Muscle layer of colon (tissue), 2 donors: ENCODE data around the gene MYO10.
"Not testable (repeated sequence)": the region's sequence is repeated elsewhere in the genome, so short reads cannot be mapped to it uniquely, and the experiment has no call there.

Experiments used
- H3K27ac ChIP-seq: one replicate; pipeline ENCODE4 v1.7.0; 2013; ENCODE audit warnings: low read depth, mild to moderate bottlenecking, low read length, moderate library complexity
- H3K27me3 ChIP-seq, 2 donors: one replicate each; pipeline ENCODE4 v1.7.0; 2013; ENCODE audit warnings: low read length in 2 of 2, mild to moderate bottlenecking in 2 of 2; ENCODE audit not compliant: insufficient read depth in 2 of 2, control insufficient read depth in 1 of 2
- H3K36me3 ChIP-seq: one replicate; pipeline ENCODE4 v1.7.0; 2013; ENCODE audit warnings: mild to moderate bottlenecking, low read length; ENCODE audit not compliant: insufficient read depth
- H3K4me1 ChIP-seq: one replicate; pipeline ENCODE4 v1.7.0; 2013; ENCODE audit warnings: mild to moderate bottlenecking, low read length; ENCODE audit not compliant: insufficient read depth
- H3K4me3 ChIP-seq, 2 donors: one replicate each; pipeline ENCODE4 v1.7.0; 2013; ENCODE audit warnings: low read length in 2 of 2, low read depth in 1 of 2, mild to moderate bottlenecking in 1 of 2, moderate library complexity in 1 of 2
- H3K9ac ChIP-seq: one replicate; pipeline ENCODE4 v1.7.0; 2013; ENCODE audit warnings: low read length
- H3K9me3 ChIP-seq: one replicate; pipeline ENCODE4 v1.7.0; 2013; ENCODE audit warnings: mild to moderate bottlenecking, low read length
- donor health status: abdominal sarcoma.
- donor health status: Adenocarcinoma of cecum.

Gene MYO10

DNA sequence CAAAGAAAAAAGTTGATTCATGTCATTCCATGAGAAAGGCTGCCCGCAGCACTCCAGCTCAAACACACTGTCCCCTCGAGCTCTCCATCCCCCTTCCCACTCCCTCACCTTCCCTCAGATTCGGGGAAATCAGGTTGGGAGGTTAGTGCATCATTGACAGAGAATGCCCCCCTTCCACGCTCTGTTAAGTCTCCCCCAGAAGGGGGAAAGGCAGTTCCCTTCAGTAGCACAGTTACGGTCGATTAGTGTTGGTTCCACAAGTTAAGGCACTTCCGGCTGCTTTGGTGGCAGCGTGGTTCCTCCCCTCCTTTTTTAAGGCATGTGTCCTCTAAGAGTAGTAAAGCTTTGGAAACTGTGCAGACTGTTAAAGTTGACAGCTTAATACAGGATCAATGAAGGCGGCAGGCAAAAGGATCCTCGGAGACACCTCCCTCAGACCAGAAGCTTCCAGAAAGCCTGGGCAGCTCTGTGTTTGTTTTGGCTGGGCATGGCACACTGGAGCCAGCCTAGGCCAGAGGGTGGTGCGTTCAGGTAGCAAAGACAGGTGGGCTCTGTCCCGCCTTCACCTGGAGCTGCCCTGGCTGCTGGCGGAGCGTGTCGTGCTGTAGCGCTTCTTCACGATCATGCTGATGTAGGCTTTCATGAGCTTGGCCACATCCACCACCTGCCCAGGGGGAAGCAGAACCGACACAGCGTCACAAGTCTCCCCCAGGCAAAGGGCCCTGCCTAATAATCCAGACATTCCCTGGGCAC is 269.8 kb downstream of the MYO10 start:
- H3K9ac ChIP-seq: no peak overlapping the region
- no peaks in the 10 kb centered on the region for H3K4me1 ChIP-seq
- no peaks in the 10 kb centered on the region for H3K27me3 ChIP-seq
- H3K36me3 ChIP-seq: no peaks in the 10 kb centered on the region
- no peak overlapping the region for H3K4me3 ChIP-seq
- H3K9me3 ChIP-seq: no peaks in the 10 kb centered on the region
- H3K27ac ChIP-seq: no peak overlapping the region

DNA sequence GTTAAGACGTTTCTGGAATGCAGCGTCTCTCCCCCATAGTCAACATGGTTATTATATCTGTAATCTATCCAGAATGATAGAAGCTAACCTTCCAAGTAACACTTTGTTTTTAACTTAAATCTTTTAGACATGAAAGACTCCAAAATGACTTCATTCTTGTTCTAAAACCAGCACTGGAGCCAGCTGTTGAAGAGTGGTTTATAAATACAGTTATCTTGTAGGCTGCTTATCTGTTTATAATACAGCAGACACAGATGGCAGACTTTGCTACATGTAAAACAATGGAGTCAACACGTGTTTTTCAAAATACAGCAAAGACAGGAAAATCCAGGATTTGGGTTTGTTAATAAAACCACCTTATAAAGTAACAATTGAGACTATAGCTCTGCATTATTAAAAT is 270.5 kb downstream of the MYO10 start:
- no peaks in the 10 kb centered on the region for H3K36me3 ChIP-seq
- no peak overlapping the region for H3K27ac ChIP-seq
- no peaks in the 10 kb centered on the region for H3K27me3 ChIP-seq
- H3K9ac ChIP-seq: no peak overlapping the region
- no peaks in the 10 kb centered on the region for H3K9me3 ChIP-seq
- H3K4me3 ChIP-seq: no peak overlapping the region
- H3K4me1 ChIP-seq: no peaks in the 10 kb centered on the region

DNA sequence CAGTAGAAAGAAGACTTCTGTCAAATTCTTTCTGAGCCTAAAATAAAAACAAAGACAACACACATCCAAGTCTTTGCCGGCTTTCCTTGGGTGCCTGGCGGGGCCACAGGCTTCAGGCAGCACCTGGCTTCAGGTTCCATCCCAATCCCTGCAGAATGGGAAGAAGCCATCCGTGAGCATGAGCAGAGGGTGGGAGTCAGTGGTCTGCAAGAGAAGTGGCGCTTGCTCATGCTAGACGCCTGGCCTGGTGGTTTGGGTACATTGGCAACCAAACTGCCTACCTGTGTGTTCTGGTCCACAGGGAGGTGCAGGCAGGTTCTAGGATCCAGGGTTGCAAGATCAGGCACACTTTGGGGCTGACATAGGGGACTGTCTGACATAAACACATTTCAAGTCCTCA is 271.7 kb downstream of the MYO10 start:
- Histone ChIP-seq H3K4me1 (no peaks in the 10 kb centered on the region), H3K27ac (no peak overlapping the region), H3K27me3 (no peaks in the 10 kb centered on the region), H3K9ac (no peak overlapping the region), H3K36me3 (no peaks in the 10 kb centered on the region), H3K4me3 (no peak overlapping the region), H3K9me3 (no peaks in the 10 kb centered on the region)

DNA sequence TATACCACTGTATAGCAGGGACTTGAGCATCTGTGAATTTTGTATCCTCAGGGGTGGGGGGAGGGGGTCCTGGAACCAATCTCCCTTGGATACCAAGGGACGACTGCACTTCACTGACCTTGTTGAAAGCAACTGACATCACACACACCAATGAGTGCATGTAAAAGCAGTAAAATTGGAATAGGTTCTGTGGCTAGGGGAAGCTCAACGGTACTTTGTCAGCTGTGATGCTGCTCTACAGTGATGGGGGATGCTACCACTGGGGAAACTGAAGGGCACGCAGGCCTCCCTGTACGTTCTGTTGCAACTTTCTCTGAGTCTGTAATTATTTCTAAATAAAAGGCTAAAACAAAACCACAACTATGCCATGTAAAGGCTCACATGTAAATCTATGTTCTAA is 272.2 kb downstream of the MYO10 start:
- no peak overlapping the region for H3K27ac ChIP-seq
- H3K4me1 ChIP-seq: no peaks in the 10 kb centered on the region
- H3K36me3 ChIP-seq: no peaks in the 10 kb centered on the region
- no peaks in the 10 kb centered on the region for H3K9me3 ChIP-seq
- no peak overlapping the region for H3K9ac ChIP-seq
- H3K4me3 ChIP-seq: no peak overlapping the region
- H3K27me3 ChIP-seq: no peaks in the 10 kb centered on the region

DNA sequence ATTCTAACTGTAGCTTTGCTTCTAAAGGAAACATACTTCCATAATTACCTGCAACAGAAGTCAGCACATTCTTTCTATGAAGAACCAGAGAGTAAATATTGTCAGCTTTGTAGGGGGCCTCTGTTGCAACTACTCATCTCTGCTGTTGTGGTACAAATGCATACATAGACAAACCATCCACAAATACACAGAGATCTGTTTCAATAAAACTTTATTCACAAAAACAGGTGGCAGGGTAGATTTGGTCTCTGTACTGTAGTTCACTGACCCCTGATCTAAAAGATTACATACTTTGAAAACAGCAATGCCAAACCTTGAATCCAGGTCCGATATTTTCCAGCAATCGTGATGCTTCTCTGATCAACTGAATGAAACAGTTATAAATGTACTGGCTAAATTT is 274.4 kb downstream of the MYO10 start:
- Histone ChIP-seq H3K9me3 (no peaks in the 10 kb centered on the region), H3K36me3 (no peaks in the 10 kb centered on the region), H3K9ac (no peak overlapping the region), H3K4me1 (no peaks in the 10 kb centered on the region), H3K27me3 (no peaks in the 10 kb centered on the region), H3K4me3 (no peak overlapping the region), H3K27ac (no peak overlapping the region)

DNA sequence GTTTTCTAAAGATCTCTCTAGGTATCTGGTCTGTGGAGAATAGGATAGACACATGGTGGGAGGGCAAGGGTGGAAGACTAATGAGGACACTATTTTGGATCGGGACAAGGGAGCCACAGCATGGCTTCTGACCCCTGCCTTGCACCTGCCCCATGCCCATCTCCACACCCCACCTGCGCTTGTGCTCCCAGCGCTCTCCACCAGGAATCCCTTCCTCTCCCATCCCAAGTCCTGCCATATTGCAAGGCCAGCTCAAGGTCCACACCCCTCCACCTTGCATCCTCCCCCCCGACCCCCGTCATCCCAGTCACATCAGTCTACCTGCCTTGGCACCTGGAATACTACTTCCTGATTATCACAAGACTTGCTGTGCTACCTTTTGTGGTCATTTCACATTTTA is 275.1 kb downstream of the MYO10 start:
- H3K9ac ChIP-seq: no peak overlapping the region
- no peaks in the 10 kb centered on the region for H3K9me3 ChIP-seq
- H3K4me1 ChIP-seq: no peaks in the 10 kb centered on the region
- H3K27me3 ChIP-seq: no peaks in the 10 kb centered on the region
- H3K4me3 ChIP-seq: no peak overlapping the region
- H3K36me3 ChIP-seq: no peaks in the 10 kb centered on the region
- no peak overlapping the region for H3K27ac ChIP-seq

DNA sequence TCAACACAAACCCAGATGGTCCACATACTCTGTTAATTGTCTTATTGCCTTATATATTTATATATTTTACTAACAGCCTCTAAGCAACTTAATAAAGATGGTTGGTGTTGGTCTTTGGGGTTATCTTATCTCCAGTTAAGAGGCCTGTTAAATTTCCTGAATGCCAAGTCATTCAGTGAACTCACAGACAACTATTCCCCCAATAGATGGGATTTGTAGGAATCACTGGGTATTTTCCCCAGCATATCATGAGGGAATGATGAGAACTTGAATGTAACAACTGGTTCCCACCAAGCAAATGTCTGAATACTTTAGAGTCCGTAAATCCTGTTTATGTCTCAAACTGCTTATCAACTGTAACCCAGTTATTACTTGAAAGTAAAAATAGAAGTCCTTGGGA is 276.6 kb downstream of the MYO10 start:
- H3K27me3 ChIP-seq: no peaks in the 10 kb centered on the region
- H3K9me3 ChIP-seq: no peaks in the 10 kb centered on the region
- no peak overlapping the region for H3K27ac ChIP-seq
- H3K4me3 ChIP-seq: no peak overlapping the region
- no peaks in the 10 kb centered on the region for H3K4me1 ChIP-seq
- H3K9ac ChIP-seq: no peak overlapping the region
- H3K36me3 ChIP-seq: no peaks in the 10 kb centered on the region

DNA sequence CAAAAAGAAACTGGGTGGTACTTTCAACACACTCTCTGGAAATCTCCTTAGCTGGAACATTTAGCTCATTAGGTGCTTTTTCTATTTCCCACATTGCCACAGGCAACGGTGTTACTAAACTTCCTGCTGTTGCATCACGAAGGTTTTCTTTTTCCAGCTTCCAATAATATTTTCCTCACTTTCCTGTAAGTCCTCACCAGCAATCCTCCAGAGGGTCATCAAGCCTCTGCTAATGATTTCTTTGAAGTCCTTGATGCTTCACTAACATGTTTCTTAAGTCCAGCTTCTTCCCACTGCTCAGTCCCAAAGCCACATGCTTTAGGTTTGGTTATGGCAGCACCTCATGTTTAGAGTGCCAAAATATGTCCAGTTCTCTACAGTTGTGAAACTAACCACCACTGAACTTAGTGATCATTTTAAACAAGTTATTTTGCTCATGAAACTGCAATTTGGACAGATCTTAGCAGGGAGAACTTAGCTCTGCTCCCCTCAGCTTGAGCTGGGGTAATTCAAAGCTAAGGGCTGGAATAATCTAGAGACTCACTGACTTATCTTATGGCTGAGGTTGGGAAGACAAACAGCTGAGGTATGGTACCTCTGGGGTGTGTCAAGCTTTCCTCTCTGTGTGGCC is 279.4 kb downstream of the MYO10 start:
- no peaks in the 10 kb centered on the region for H3K4me1 ChIP-seq

DNA sequence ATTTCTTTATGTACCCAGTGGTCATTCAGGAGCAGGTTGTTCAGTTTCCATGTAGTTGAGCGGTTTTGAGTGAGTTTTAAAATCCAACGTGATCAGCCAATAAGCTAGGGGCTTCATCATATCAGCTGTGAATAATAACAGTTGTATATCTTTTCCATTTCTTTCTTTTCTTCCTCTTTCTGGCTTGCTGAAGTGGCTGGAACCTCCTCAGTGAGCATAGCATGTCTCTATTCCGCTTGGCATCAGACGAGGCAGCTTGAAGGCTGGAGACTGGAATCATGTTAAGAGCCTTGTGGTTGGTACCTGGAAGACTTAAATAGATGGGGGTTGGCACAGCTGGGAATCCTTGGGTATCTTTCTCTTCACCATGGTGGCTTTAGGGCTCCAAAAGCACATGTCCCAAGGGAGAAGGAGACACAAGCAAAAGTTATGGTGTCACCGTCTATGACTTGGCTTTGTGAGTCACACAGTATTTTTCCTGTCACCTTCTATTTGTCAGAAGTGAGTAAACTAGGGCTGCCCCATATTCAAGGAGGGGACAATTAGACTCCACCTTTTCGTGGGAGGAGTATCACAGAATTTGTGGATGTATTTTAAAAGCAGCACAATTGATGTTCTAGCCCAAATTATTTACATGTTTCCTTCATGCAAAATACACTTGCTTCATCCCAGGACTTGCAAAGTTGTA is 281.3 kb downstream of the MYO10 start:
- H3K9ac ChIP-seq: no peak overlapping the region
- H3K4me3 ChIP-seq: no peak overlapping the region
- H3K9me3 ChIP-seq: no peaks in the 10 kb centered on the region
- no peaks in the 10 kb centered on the region for H3K27me3 ChIP-seq
- H3K4me1 ChIP-seq: no peaks in the 10 kb centered on the region
- no peak overlapping the region for H3K27ac ChIP-seq
- no peaks in the 10 kb centered on the region for H3K36me3 ChIP-seq

More for the DNA sequence above, 279.4 kb downstream of the MYO10 start:
- H3K9ac ChIP-seq: no peak overlapping the region
- H3K27ac ChIP-seq: no peak overlapping the region
- H3K4me3 ChIP-seq: no peak overlapping the region
- no peaks in the 10 kb centered on the region for H3K27me3 ChIP-seq
- no peaks in the 10 kb centered on the region for H3K9me3 ChIP-seq
- H3K36me3 ChIP-seq: no peaks in the 10 kb centered on the region

DNA sequence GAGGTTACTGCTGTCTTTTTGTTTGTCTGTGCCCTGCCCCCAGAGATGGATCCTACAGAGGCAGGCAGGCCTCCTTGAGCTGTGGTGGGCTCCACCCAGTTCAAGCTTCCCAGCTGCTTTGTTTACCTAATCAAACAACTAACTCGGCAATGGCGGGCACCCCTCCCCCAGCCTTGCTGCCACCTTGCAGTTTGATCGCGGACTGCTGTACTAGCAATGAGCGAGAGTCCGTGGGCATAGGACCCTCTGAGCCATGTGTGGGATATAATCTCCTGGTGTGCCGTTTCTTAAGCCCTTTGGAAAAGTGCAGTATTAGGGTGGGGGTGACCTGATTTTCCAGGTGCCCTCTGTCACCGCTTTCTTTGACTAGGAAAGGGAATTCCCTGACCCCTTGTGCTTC is 287.3 kb downstream of the MYO10 start:
- not testable (repeated sequence) for H3K27me3 ChIP-seq, H3K9ac ChIP-seq, H3K4me3 ChIP-seq

DNA sequence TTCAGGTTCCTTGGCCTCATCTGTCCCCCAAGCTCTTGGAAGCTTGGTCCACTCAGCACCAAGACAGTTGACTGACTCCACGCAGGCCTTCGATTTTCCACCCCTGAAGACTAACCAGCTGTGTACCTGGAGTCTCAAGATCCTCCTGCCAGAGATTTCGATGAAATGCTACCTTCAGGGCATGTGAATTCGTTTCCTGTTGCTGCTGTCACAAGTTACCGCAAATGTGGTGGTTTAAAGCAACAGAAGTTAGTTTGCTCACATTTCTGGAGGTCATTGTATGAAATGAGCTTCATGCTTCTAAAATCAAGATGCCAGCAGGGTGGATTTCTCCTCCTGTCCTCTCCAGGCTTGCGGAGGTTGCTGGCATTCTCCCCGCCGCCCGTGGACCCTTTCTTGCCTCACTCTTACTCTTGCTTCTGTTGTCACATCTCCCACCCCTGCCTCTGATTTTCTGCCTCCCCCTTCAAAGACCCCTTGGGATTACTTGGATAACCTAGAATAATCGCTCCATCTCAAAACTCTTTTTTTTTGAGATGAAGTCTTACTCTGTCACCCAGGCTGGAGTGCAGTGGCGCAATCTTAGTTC is 291.7 kb downstream of the MYO10 start:
- Histone ChIP-seq H3K36me3 (no peaks in the 10 kb centered on the region), H3K9ac (no peak overlapping the region), H3K27me3 (no peaks in the 10 kb centered on the region), H3K9me3 (no peaks in the 10 kb centered on the region), H3K4me3 (no peak overlapping the region), H3K27ac (no peak overlapping the region), H3K4me1 (no peaks in the 10 kb centered on the region)

More for the DNA sequence above, 287.3 kb downstream of the MYO10 start:
- not testable (repeated sequence) for H3K4me1 ChIP-seq, H3K9me3 ChIP-seq, H3K36me3 ChIP-seq, H3K27ac ChIP-seq
